MCF 10A (cell line): ENCODE measurements around the gene KCNG2. TPM values are rescaled to one million over a fixed set of nuclear protein-coding genes. Genes with fewer than 3 reads are reported as not detected.

Source experiments
- BruUV-seq: library from RNA; stranded (reverse); fragments of 400-500 nt; replicated peaks from 2 replicates; lab custom pipeline; 2021; lab: Mats Ljungman, UMichigan
- CTCF ChIA-PET: fragments of 300-600 bp; sonication (Branson Sonifier 250); formaldehyde crosslinking; extraction: SDS; loops from one replicate; lab custom pipeline; 2021; ENCODE audit warnings: antibody characterized with exemption, inconsistent platforms; lab: Yijun Ruan, JAX
- POLR2A ChIA-PET: fragments of 300-600, 350-650 bp; sonication (Branson Sonifier 250); formaldehyde crosslinking; extraction: SDS; loops from one replicate; lab custom pipeline; 2020; ENCODE audit warnings: antibody characterized with exemption, inconsistent platforms; lab: Yijun Ruan, JAX
- DNase-seq: peaks from one replicate; pipeline ENCODE4 v3.0.0-alpha.2; 2018; ENCODE audit not compliant: unreplicated experiment
- H3K27ac Mint-ChIP-seq: one replicate; pipeline ENCODE4 v1.8.0; 2022; ENCODE audit warnings: mild to moderate bottlenecking, low read depth, mixed read lengths; ENCODE audit not compliant: unreplicated experiment
- H3K27me3 Mint-ChIP-seq: one replicate; pipeline ENCODE4 v1.8.0; 2022; ENCODE audit warnings: mixed read lengths; ENCODE audit not compliant: insufficient read depth, unreplicated experiment
- H3K36me3 Mint-ChIP-seq: one replicate; pipeline ENCODE4 v1.8.0; 2022; ENCODE audit warnings: mild to moderate bottlenecking, moderate library complexity, mixed read lengths; ENCODE audit not compliant: insufficient read depth, unreplicated experiment
- H3K4me1 Mint-ChIP-seq: one replicate; pipeline ENCODE4 v1.8.0; 2022; ENCODE audit warnings: mixed read lengths; ENCODE audit not compliant: insufficient read depth, unreplicated experiment
- H3K4me3 Mint-ChIP-seq: one replicate; pipeline ENCODE4 v1.8.0; 2022; ENCODE audit warnings: mild to moderate bottlenecking, moderate library complexity, mixed read lengths; ENCODE audit not compliant: unreplicated experiment
- H3K9me3 Mint-ChIP-seq: one replicate; pipeline ENCODE4 v1.8.0; 2022; ENCODE audit warnings: mixed read lengths; ENCODE audit not compliant: unreplicated experiment
- CTCF ChIP-seq: fragments of 200-600 bp; IDR thresholded peaks from one replicate; pipeline ENCODE4 v1.8.0; 2022; ENCODE audit warnings: antibody characterized with exemption, mild to moderate bottlenecking; ENCODE audit not compliant: unreplicated experiment
- intact Hi-C: fragments of 100-400 bp; cut with micrococcal nuclease; formaldehyde crosslinking; loops from 2 replicates; pipeline ENCODE4 v1.14.1; 2022
- total RNA-seq: library from RNA; stranded (reverse); gene quantifications from 2 replicates; pipeline ENCODE4 v1.2.3, GENCODE V29; 2022

The KCNG2 gene
- total RNA-seq, 1 experiment from 2014 or later, result not detected

DNA sequence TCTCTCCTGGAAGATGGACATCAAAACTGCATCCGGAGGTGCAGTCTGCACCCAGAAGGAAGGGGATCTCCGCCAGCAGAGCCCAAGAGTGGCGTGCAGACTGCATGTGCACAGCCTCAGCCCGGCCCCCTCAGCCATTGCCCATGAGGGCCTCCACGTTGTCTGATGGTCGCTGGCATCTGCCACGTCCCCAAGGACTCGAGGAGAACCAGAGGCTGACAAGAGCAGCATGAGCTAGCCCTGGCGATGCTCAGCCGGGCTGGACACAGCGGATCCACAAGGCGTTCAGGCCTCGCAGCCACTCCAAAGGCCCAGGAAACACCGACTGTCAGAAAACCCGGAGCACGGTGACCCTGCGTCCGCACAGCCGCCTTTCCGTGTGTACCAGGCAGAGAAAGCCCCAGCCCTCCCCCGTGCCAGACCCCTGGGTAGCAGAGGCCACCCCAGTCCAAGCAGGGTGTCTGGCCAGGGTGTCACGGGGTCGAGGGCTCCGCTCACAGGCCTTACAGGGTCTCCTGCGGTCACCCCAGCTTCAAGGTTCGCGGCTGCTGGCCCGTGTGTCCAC lies 105.4 kb downstream of the KCNG2 start:
- TF ChIP-seq CTCF, result no peak
- ChIA-PET POLR2A (no interaction called here), CTCF (no interaction called here)
- Mint-ChIP-seq H3K27ac (no peak overlapping the region), H3K27me3 (no peaks in the 10 kb centered on the region), H3K4me3 (no peak overlapping the region), H3K4me1 (no peaks in the 10 kb centered on the region), H3K9me3 (peaks cover 7% of the 10 kb centered on the region), H3K36me3 (peaks cover 24% of the 10 kb centered on the region)
- BruUV-seq, result no TSS peak
- no peak for DNase-seq
- intact Hi-C loops, result no loop called here

GRCh38 chr18:79903787-79904356 lies 106.1 kb downstream of the KCNG2 start:
- no peak overlapping the region for H3K27ac Mint-ChIP-seq
- BruUV-seq, result no TSS peak
- POLR2A ChIA-PET, result no interaction called here
- DNase-seq, result no peak
- intact Hi-C loops, result no loop called here
- peaks cover 7% of the 10 kb centered on the region for H3K9me3 Mint-ChIP-seq
- TF ChIP-seq CTCF, result no peak
- CTCF ChIA-PET, result no interaction called here
- H3K36me3 Mint-ChIP-seq, result peaks cover 17% of the 10 kb centered on the region
- H3K4me1 Mint-ChIP-seq, result no peaks in the 10 kb centered on the region
- no peak overlapping the region for H3K4me3 Mint-ChIP-seq
- H3K27me3 Mint-ChIP-seq, result no peaks in the 10 kb centered on the region

- Mint-ChIP-seq H3K27ac (no peak overlapping the region), H3K27me3 (no peaks in the 10 kb centered on the region), H3K9me3 (peaks cover 7% of the 10 kb centered on the region), H3K36me3 (peaks cover 17% of the 10 kb centered on the region), H3K4me1 (no peaks in the 10 kb centered on the region), H3K4me3 (no peak overlapping the region)
- no peak for DNase-seq
- TF ChIP-seq CTCF, result no peak
- no TSS peak for BruUV-seq
- CTCF ChIA-PET, result interaction anchor here (1.1 kb wide), 1 partner anchor 8 kb away, joined by 5 read pairs; no protein-coding TSS in a partner anchor
- POLR2A ChIA-PET, result interaction anchor here (0.8 kb wide), 1 partner anchor 230 kb away, joined by 4 read pairs; no protein-coding TSS in a partner anchor
- intact Hi-C loops, result no loop called here
These were observed 106.8 kb downstream of the KCNG2 start for GRCh38 chr18:79904357-79905147.

DNA sequence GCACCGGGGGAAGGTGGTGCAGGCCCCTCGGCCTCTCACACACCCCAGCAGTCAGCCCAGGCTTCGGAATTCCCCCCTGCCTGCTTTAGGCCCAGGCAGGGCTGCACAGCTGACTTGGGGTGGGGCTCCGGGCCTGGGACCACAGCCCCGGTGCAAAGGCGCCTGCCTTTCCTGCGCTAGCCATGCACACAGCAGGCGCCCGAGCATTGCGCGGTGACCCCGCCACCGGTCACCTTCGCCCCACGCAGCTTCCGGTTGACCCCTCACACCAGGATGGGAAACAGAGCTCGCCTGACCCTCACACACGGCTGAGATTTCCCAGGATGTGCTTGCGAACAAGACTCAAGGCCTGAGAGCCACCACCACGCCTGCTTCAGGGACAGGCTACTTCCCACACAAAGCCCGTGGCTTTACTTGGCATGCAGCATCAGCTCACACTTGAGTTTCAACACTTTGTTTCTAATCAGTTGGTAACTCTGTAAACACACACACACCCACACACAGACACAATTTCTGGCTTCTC lies 107.7 kb downstream of the KCNG2 start:
- intact Hi-C loops, result no loop called here

More for the DNA sequence above, 107.7 kb downstream of the KCNG2 start:
- ChIA-PET POLR2A (no interaction called here), CTCF (interaction anchor here (1.1 kb wide), 1 partner anchor 9 kb away, joined by 5 read pairs; no protein-coding TSS in a partner anchor)
- no TSS peak for BruUV-seq
- H3K27me3 Mint-ChIP-seq, result no peaks in the 10 kb centered on the region
- H3K36me3 Mint-ChIP-seq, result peaks cover 17% of the 10 kb centered on the region
- H3K4me3 Mint-ChIP-seq, result no peak overlapping the region
- no peak for DNase-seq
- no peak for TF ChIP-seq CTCF
- no peak overlapping the region for H3K27ac Mint-ChIP-seq
- no peaks in the 10 kb centered on the region for H3K4me1 Mint-ChIP-seq
- peaks cover 7% of the 10 kb centered on the region for H3K9me3 Mint-ChIP-seq
